Thyroid gland (tissue), 4 donors: ENCODE results near the gene GGA2. TPM values are rescaled to one million over a fixed set of nuclear protein-coding genes. Genes with fewer than 3 reads are reported as not detected.
"Not testable (repeated sequence)": the region's sequence is repeated elsewhere in the genome, so short reads cannot be mapped to it uniquely, and the experiment has no call there.

Source experiments
- DNase-seq, 2 donors: peaks; one replicate each; pipeline ENCODE4 v3.0.0-alpha.2; 2019
- H3K27ac ChIP-seq, 3 donors: fragments of 200-600 bp; sonication (generic); 1 replicate in 2 of 3; 2 replicates in 1 of 3; pipeline ENCODE4 v1.5.1; 2016 to 2019; ENCODE audit warnings: mild to moderate bottlenecking in 1 of 3, moderate library complexity in 1 of 3
- H3K27me3 ChIP-seq: fragments of 200-600 bp; sonication (generic); one replicate; pipeline ENCODE4 v1.5.1; 2019
- H3K36me3 ChIP-seq, 2 donors: fragments of 200-600 bp; sonication (generic); one replicate each; pipeline ENCODE4 v1.5.1; 2016 to 2019
- H3K4me1 ChIP-seq, 2 donors: fragments of 200-600 bp; sonication (generic); one replicate each; pipeline ENCODE4 v1.5.1; 2017 to 2019
- H3K4me3 ChIP-seq, 3 donors: fragments of 200-600 bp; sonication (generic); replicated peaks in 1 of 3; 1 replicate in 2 of 3; 2 replicates in 1 of 3; pipeline ENCODE4 v1.5.1; 2016; ENCODE audit warnings: mild to moderate bottlenecking in 1 of 3
- H3K9me3 ChIP-seq: fragments of 200-600 bp; sonication (generic); one replicate; pipeline ENCODE4 v1.5.1; 2017
- CTCF ChIP-seq, 6 experiments: fragments of 200-600 bp in 3 of 6; fragments of 450-650 bp in 3 of 6; sonication (generic) in 3 of 6; IDR thresholded peaks; one replicate each; pipeline ENCODE4 v1.5.1; 2016 to 2019; ENCODE audit warnings: antibody characterized with exemption in 6 of 6, mild to moderate bottlenecking in 2 of 6, inconsistent platforms in 1 of 6, moderate library complexity in 1 of 6
- POLR2A ChIP-seq, 2 donors: fragments of 450-650 bp; IDR thresholded peaks; one replicate each; pipeline ENCODE4 v1.6.1; 2017; ENCODE audit warnings: antibody characterized with exemption in 2 of 2, mild to moderate bottlenecking in 2 of 2, moderate library complexity in 1 of 2
- WGBS, 2 donors: methylation state at CpG; one replicate each; pipeline ENCODE4 v1.1.5; 2017; 5-methylcytosine and 5-hydroxymethylcytosine counted together
- intact Hi-C: fragments of 100-400 bp; cut with DNase I; formaldehyde crosslinking; loops from one replicate; pipeline ENCODE4 v1.15.1; 2023
- total RNA-seq, 4 donors: library from RNA; depleted of rRNA; stranded (reverse); fragments of >200 nt; gene quantifications; one replicate each; pipeline ENCODE4 v1.2.3, GENCODE V29; 2016

The GGA2 gene
- total RNA-seq, 4 donors from 2014 or later = 103 to 190 (median 159) TPM

- peaks cover 5 to 24% of the 10 kb centered on the region in 2 donors for H3K4me1 ChIP-seq
- peak overlapping the region; percentile 60 to 85 (median 77) for H3K4me3 ChIP-seq
- H3K27me3 ChIP-seq = no peaks in the 10 kb centered on the region
- intact Hi-C loops = no loop called here
- WGBS, 2 donors = 54 to 56% methylated on average over 35 to 37 of the region's 37 CpGs
- no peak for TF ChIP-seq CTCF (IDR thresholded peaks at IDR 0.05)
- no peaks in the 10 kb centered on the region for H3K9me3 ChIP-seq
- DNase-seq = no peak
- H3K27ac ChIP-seq = peak overlapping the region in 1 of 3 donors; percentile 85
- H3K36me3 ChIP-seq = no peaks in the 10 kb centered on the region
Measured at GRCh38 chr16:23453338-23454052, 56.8 kb downstream of the GGA2 start.

- peak within 1 kb of the TSS; percentile 70 to 85 (median 78) for H3K27ac ChIP-seq
- no peaks in the 10 kb centered on the region for H3K36me3 ChIP-seq
- peaks cover 5 to 24% of the 10 kb centered on the region in 2 donors for H3K4me1 ChIP-seq
- peak; percentile 84 to 88 for DNase-seq
- H3K4me3 ChIP-seq = peak within 1 kb of the TSS; percentile 60 to 85 (median 77)
- TF ChIP-seq POLR2A (IDR thresholded peaks at IDR 0.05) = peak; percentile 5 to 38
- no peak for TF ChIP-seq CTCF (IDR thresholded peaks at IDR 0.05)
- WGBS, 2 donors = 0% methylated on average over 26 to 31 of the region's 57 CpGs
- no peaks in the 10 kb centered on the region for H3K27me3 ChIP-seq
- intact Hi-C loops = no loop called here
- no peaks in the 10 kb centered on the region for H3K9me3 ChIP-seq
Measured at GRCh38 chr16:23452572-23453337, 57.5 kb downstream of the GGA2 start, which contains the start of gene COG7. Gene COG7 (minus strand): TSS chr16:23453189. CDS start chr16:23452994, 195 bp downstream.

DNA sequence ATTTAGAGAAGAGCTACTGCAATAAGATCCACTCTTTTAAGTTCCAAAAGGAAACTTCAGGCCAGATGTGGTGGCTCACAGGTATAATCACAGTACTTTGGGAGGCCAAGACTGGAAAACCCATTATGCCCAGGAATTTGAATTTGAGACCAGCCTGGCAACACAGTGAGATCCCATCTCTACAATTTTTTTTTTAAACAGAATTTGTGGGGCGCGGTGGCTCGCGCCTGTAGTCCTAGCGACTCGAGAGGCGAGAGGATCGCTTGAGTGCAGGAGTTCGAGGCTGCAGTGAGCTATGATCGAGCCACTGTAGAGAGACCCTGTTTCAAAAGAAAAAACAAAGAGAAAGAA is 58.1 kb downstream of the GGA2 start:
- 3 to 6% methylated on average over 10 of the region's 10 CpGs for WGBS, 2 donors
- no peaks in the 10 kb centered on the region for H3K27me3 ChIP-seq
- no peak for DNase-seq
- peak overlapping the region in 2 of 3 donors; percentile 78 to 85 for H3K27ac ChIP-seq
- H3K4me3 ChIP-seq = peak overlapping the region in 2 of 3 donors; percentile 77 to 85
- H3K4me1 ChIP-seq = peaks cover 5 to 24% of the 10 kb centered on the region in 2 donors
- no peaks in the 10 kb centered on the region for H3K36me3 ChIP-seq
- intact Hi-C loops = no loop called here
- no peak for TF ChIP-seq CTCF (IDR thresholded peaks at IDR 0.05)
- no peak for TF ChIP-seq POLR2A (IDR thresholded peaks at IDR 0.05)
- H3K9me3 ChIP-seq = no peaks in the 10 kb centered on the region

DNA sequence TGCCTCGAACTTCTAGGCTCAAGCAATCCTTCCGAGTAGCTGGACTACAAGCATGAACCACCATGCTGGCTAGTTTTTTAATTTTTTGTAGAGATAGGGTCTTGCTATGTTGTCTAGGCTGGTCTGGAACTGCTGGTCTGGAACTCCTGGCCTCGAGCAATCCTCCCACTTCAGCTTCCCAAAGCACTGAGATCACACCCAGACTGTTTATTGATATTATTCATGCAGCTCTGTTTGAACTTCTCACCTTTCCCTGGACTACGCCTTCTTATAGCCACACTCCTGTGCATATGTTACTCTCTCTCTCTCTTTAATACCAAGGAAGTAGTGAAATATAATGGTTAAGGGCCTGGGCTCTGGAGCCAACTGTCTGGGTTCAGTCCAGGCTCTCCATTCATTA is 61.9 kb downstream of the GGA2 start:
- Histone ChIP-seq H3K4me3 (no peak overlapping the region), H3K9me3 (no peaks in the 10 kb centered on the region), H3K36me3 (peaks cover 7 to 16% of the 10 kb centered on the region in 2 donors), H3K4me1 (peaks cover 1 to 16% of the 10 kb centered on the region in 2 donors), H3K27me3 (no peaks in the 10 kb centered on the region), H3K27ac (no peak overlapping the region)
- WGBS, 2 donors = 82 to 89% methylated on average over 4 of the region's 4 CpGs
- DNase-seq = no peak
- no peak for TF ChIP-seq POLR2A (IDR thresholded peaks at IDR 0.05)
- no peak for TF ChIP-seq CTCF (IDR thresholded peaks at IDR 0.05)
- intact Hi-C loops = no loop called here

GRCh38 chr16:23437542-23437941 is 72.8 kb downstream of the GGA2 start:
- DNase-seq, H3K9me3 ChIP-seq, H3K27ac ChIP-seq, H3K27me3 ChIP-seq, H3K4me3 ChIP-seq, intact Hi-C loops: not testable (repeated sequence)
- H3K4me1 ChIP-seq = peaks cover 8 to 16% of the 10 kb centered on the region in 2 donors
- peaks cover 28 to 34% of the 10 kb centered on the region in 2 donors for H3K36me3 ChIP-seq
- WGBS, 2 donors = 93 to 96% methylated on average over 7 of the region's 7 CpGs
